ENCODE measurements around the gene RAB19. TPM values are rescaled to one million over a fixed set of nuclear protein-coding genes. Genes with fewer than 3 reads are reported as not detected.

Gene RAB19
- total and polyA plus RNA-seq, 9 of the 15 experiments (the other 6 are each of a cell fraction or from before 2014, with no cell fraction given) = not detected

GRCh38 chr7:140391634-140392033 lies 12.2 kb upstream of the RAB19 start (continued):
- no peak for TF ChIP-seq SFPQ (IDR thresholded peaks at IDR 0.05; ENCODE audit: low read depth, low read length)
- TF ChIP-seq NR3C1 (CRISPR knock-in tag; IDR thresholded peaks at IDR 0.05) = no peak
- no peak for TF ChIP-seq RREB1 (CRISPR knock-in tag; IDR thresholded peaks at IDR 0.05)
- TF ChIP-seq ZBTB33 (CRISPR knock-in tag; IDR thresholded peaks at IDR 0.05) = no peak
- TF ChIP-seq PATZ1 (CRISPR knock-in tag; IDR thresholded peaks at IDR 0.05; ENCODE audit: borderline replicate concordance) = no peak
- no peak for TF ChIP-seq PRPF4 (IDR thresholded peaks at IDR 0.05; ENCODE audit: insufficient read depth, low read depth, low read length, poor library complexity, severe bottlenecking)
- TF ChIP-seq SIRT6 (IDR thresholded peaks at IDR 0.05; ENCODE audit: low read depth, low read length) = no peak
- no peak for TF ChIP-seq CAMTA2 (CRISPR knock-in tag; conservative IDR thresholded peaks at IDR 0.05)
- peak; percentile 51; the same call in 1 of the 2 replicates for TF ChIP-seq ATF7 (IDR thresholded peaks at IDR 0.05)
- TF ChIP-seq E2F8 (IDR thresholded peaks at IDR 0.05; ENCODE audit: low read depth, partially characterized antibody) = no peak
- peak; percentile 38; the same call in 1 of the 2 replicates for TF ChIP-seq NCOA1 (IDR thresholded peaks at IDR 0.05; ENCODE audit: low read depth)
